WTC11 (cell line): Measurements from ENCODE around the gene MAGI3. TPM values are rescaled to one million over a fixed set of nuclear protein-coding genes. Genes with fewer than 3 reads are reported as not detected.

Experiments used
- ATAC-seq: fragments of 200-7000 bp; cut with Tn5 transposase; 2 replicates; pipeline ENCODE4 v1.10.0; 2021; ENCODE audit warnings: mild to moderate bottlenecking, moderate library complexity
- CTCF ChIA-PET: fragments of 300-600 bp; sonication (Branson Sonifier 250); formaldehyde crosslinking; loops from one replicate; lab custom pipeline; 2021; ENCODE audit warnings: antibody characterized with exemption; lab: Charles Lee
- POLR2A ChIA-PET: fragments of 350-600 bp; sonication (Branson Sonifier 250); formaldehyde crosslinking; loops from one replicate; lab custom pipeline; 2021; ENCODE audit warnings: antibody characterized with exemption; lab: Charles Lee
- DNase-seq: peaks from one replicate; pipeline ENCODE4 v3.0.0; 2021; ENCODE audit warnings: low spot score
- H3K27ac Mint-ChIP-seq: 2 replicates; pipeline ENCODE4 v1.8.0; 2021; ENCODE audit warnings: mixed read lengths
- H3K27me3 Mint-ChIP-seq: 2 replicates; pipeline ENCODE4 v1.8.0; 2021; ENCODE audit warnings: low read depth, mild to moderate bottlenecking, moderate library complexity, mixed read lengths
- H3K36me3 Mint-ChIP-seq: 2 replicates; pipeline ENCODE4 v1.8.0; 2021; ENCODE audit warnings: mixed read lengths
- H3K4me1 Mint-ChIP-seq: 2 replicates; pipeline ENCODE4 v1.8.0; 2022; ENCODE audit warnings: mixed read lengths
- H3K4me3 Mint-ChIP-seq: 2 replicates; pipeline ENCODE4 v1.8.0; 2021; ENCODE audit warnings: mild to moderate bottlenecking, moderate library complexity, mixed read lengths
- H3K9me3 Mint-ChIP-seq: 2 replicates; pipeline ENCODE4 v1.8.0; 2021; ENCODE audit warnings: mixed read lengths
- AFF4 ChIP-seq: sonication (generic); formaldehyde crosslinking; IDR thresholded peaks from 2 replicates; pipeline ENCODE4 v1.8.1; 2023; ENCODE audit warnings: mild to moderate bottlenecking, missing genetic modification reagents, borderline replicate concordance
- CDX4 ChIP-seq: fragments of 250-450 bp; sonication (Bioruptor Pico); IDR thresholded peaks from 2 replicates; pipeline ENCODE4 v1.9.0; 2021; ENCODE audit warnings: moderate library complexity, mild to moderate bottlenecking, inconsistent platforms, borderline replicate concordance
- EMX1 ChIP-seq: fragments of 250-450 bp; sonication (Bioruptor Pico); IDR thresholded peaks from 2 replicates; pipeline ENCODE4 v1.8.0; 2021; ENCODE audit warnings: mild to moderate bottlenecking
- ETV6 ChIP-seq: sonication (generic); formaldehyde crosslinking; IDR thresholded peaks from 2 replicates; pipeline ENCODE4 v1.8.1; 2022; ENCODE audit warnings: mild to moderate bottlenecking, missing genetic modification reagents
- GRHL2 ChIP-seq: fragments of 250-450 bp; sonication (Bioruptor Pico); IDR thresholded peaks from 2 replicates; pipeline ENCODE4 v1.8.0; 2022; ENCODE audit warnings: mild to moderate bottlenecking, moderate library complexity; ENCODE audit not compliant: insufficient replicate concordance, severe bottlenecking
- GTF2I ChIP-seq: fragments of 250-450 bp; sonication (Bioruptor Pico); conservative IDR thresholded peaks from 2 replicates; pipeline ENCODE4 v1.4.0; 2021; ENCODE audit warnings: mild to moderate bottlenecking
- IRF2 ChIP-seq: sonication (generic); formaldehyde crosslinking; IDR thresholded peaks from 2 replicates; pipeline ENCODE4 v1.8.0; 2022; ENCODE audit warnings: low read depth, missing genetic modification reagents, borderline replicate concordance
- JAZF1 ChIP-seq: fragments of 250-450 bp; sonication (Bioruptor Pico); IDR thresholded peaks from 2 replicates; pipeline ENCODE4 v1.9.0; 2021; ENCODE audit warnings: moderate library complexity, mild to moderate bottlenecking, inconsistent platforms
- MYBL2 ChIP-seq: sonication (generic); formaldehyde crosslinking; IDR thresholded peaks from 2 replicates; pipeline ENCODE4 v1.8.1; 2023; ENCODE audit warnings: mild to moderate bottlenecking, moderate library complexity, missing genetic modification reagents
- NR3C1 ChIP-seq: sonication (generic); formaldehyde crosslinking; conservative IDR thresholded peaks from 2 replicates; pipeline ENCODE4 v1.8.1; 2023; ENCODE audit warnings: low read depth, mild to moderate bottlenecking, missing genetic modification reagents
- SP1 ChIP-seq: sonication (generic); formaldehyde crosslinking; conservative IDR thresholded peaks from 2 replicates; pipeline ENCODE4 v1.8.1; 2022; ENCODE audit warnings: missing genetic modification reagents
- TEAD1 ChIP-seq: sonication (generic); formaldehyde crosslinking; IDR thresholded peaks from 2 replicates; pipeline ENCODE4 v1.8.0; 2022; ENCODE audit warnings: mild to moderate bottlenecking, missing genetic modification reagents
- ZBTB21 ChIP-seq: sonication (generic); formaldehyde crosslinking; IDR thresholded peaks from 2 replicates; pipeline ENCODE4 v1.8.1; 2023; ENCODE audit warnings: mild to moderate bottlenecking, missing genetic modification reagents, borderline replicate concordance
- ZNF138 ChIP-seq: sonication (generic); formaldehyde crosslinking; conservative IDR thresholded peaks from 2 replicates; pipeline ENCODE4 v1.8.1; 2022; ENCODE audit warnings: mild to moderate bottlenecking, moderate library complexity, missing genetic modification reagents
- ZNF232 ChIP-seq: sonication (generic); formaldehyde crosslinking; IDR thresholded peaks from 2 replicates; pipeline ENCODE4 v1.8.0; 2022; ENCODE audit warnings: mild to moderate bottlenecking, missing genetic modification reagents
- ZNF317 ChIP-seq: sonication (generic); formaldehyde crosslinking; IDR thresholded peaks from 2 replicates; pipeline ENCODE4 v1.8.1; 2023; ENCODE audit warnings: low read depth, mild to moderate bottlenecking, moderate library complexity, missing genetic modification reagents, borderline replicate concordance
- ZNF416 ChIP-seq: fragments of 250-450 bp; sonication (Bioruptor Pico); IDR thresholded peaks from 2 replicates; pipeline ENCODE4 v1.9.0; 2021; ENCODE audit warnings: mild to moderate bottlenecking, inconsistent platforms
- ZNF671 ChIP-seq: fragments of 250-450 bp; sonication (Bioruptor Pico); IDR thresholded peaks from 2 replicates; pipeline ENCODE4 v1.8.0; 2021; ENCODE audit warnings: mild to moderate bottlenecking
- ZSCAN18 ChIP-seq: fragments of 250-450 bp; sonication (Bioruptor Pico); IDR thresholded peaks from 2 replicates; pipeline ENCODE4 v2.1.2; 2022; ENCODE audit warnings: mild to moderate bottlenecking, moderate library complexity
- total RNA-seq: library from RNA; stranded (reverse); gene quantifications from 3 replicates; pipeline ENCODE4 v1.2.3, GENCODE V29; 2021
- TF ChIP-seq, protein P1 (sequence below): fragments of 200-600 bp; IDR thresholded peaks from 2 replicates; pipeline ENCODE4 v1.8.0; 2022; ENCODE audit warnings: antibody characterized with exemption
- TF ChIP-seq, protein P2 (sequence below): sonication (generic); formaldehyde crosslinking; IDR thresholded peaks from 2 replicates; pipeline ENCODE4 v1.8.1; 2023; ENCODE audit warnings: mild to moderate bottlenecking, moderate library complexity, missing genetic modification reagents

Gene MAGI3
- total RNA-seq, 1 experiment from 2014 or later, result 9.7 TPM

DNA sequence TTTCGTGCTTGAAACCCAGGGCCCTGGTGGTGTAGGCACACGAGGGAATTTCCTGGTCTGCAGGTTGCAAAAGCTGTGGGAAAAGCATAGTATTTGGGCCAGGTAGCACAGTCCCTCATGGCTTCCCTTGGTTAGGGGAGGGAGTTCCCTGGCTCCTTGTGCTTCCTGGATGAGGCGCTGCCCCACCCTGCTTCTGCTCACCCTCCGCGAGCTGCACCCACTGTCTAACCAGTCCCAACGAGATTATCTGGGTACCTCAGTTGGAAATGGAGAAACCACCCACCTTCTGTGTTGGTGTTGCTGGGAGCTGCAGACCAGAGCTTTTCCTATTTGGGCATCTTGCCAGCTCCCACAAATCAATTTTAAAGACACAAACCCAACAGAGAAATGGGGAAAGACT is 186.0 kb downstream of the MAGI3 start (continued):
- TF ChIP-seq, protein P1, sequence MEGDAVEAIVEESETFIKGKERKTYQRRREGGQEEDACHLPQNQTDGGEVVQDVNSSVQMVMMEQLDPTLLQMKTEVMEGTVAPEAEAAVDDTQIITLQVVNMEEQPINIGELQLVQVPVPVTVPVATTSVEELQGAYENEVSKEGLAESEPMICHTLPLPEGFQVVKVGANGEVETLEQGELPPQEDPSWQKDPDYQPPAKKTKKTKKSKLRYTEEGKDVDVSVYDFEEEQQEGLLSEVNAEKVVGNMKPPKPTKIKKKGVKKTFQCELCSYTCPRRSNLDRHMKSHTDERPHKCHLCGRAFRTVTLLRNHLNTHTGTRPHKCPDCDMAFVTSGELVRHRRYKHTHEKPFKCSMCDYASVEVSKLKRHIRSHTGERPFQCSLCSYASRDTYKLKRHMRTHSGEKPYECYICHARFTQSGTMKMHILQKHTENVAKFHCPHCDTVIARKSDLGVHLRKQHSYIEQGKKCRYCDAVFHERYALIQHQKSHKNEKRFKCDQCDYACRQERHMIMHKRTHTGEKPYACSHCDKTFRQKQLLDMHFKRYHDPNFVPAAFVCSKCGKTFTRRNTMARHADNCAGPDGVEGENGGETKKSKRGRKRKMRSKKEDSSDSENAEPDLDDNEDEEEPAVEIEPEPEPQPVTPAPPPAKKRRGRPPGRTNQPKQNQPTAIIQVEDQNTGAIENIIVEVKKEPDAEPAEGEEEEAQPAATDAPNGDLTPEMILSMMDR, result no peak
- no peak for TF ChIP-seq GTF2I (CRISPR knock-in tag)
- TF ChIP-seq, protein P2, sequence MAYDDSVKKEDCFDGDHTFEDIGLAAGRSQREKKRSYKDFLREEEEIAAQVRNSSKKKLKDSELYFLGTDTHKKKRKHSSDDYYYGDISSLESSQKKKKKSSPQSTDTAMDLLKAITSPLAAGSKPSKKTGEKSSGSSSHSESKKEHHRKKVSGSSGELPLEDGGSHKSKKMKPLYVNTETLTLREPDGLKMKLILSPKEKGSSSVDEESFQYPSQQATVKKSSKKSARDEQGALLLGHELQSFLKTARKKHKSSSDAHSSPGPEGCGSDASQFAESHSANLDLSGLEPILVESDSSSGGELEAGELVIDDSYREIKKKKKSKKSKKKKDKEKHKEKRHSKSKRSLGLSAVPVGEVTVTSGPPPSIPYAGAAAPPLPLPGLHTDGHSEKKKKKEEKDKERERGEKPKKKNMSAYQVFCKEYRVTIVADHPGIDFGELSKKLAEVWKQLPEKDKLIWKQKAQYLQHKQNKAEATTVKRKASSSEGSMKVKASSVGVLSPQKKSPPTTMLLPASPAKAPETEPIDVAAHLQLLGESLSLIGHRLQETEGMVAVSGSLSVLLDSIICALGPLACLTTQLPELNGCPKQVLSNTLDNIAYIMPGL (CRISPR knock-in tag), result no peak

DNA sequence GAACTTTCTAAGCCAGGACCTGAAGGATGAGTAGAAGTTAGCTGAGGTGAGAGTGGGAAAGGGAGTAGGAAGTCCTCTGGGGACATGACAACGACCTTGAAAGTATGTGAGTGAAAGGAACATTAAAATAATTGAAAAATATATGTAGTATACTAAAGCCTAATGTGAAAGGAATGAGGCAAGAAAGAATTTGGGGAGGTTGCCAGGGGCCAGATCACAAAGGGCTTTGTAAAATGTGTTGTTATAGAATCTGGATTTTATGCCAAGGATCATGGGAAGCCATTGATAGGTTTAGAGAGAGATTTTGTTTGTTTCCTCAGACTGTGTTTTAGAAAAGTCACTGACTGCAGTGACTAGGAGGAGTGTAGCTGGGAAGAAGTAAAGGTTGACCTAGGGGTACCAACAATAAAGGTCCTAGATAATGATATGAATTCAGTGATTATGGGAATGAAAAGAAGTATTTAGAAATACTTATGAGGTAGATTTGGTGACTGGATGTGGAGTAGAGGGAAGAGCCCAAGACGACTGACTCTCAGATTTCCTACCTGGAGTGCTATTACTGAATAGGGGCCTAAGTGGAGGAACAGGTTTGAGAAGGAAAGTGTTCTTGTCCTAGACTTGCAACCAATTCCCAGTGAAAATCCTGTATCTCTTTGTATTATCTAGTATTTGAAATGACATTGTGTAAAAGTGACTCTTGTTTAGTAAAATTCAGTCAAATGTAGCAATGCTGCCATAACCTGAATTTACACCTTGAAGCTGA is 189.1 kb downstream of the MAGI3 start:
- peak; percentile 50; the same call in 1 of the 2 replicates for ATAC-seq
- Mint-ChIP-seq H3K9me3 (peaks cover 6% of the 10 kb centered on the region; the same call in 1 of the 2 replicates), H3K4me3 (no peak overlapping the region), H3K27me3 (no peaks in the 10 kb centered on the region), H3K27ac (no peak overlapping the region), H3K4me1 (peaks cover 11% of the 10 kb centered on the region), H3K36me3 (no peaks in the 10 kb centered on the region)
- DNase-seq, result no peak
- TF ChIP-seq CDX4 (CRISPR knock-in tag) (no peak), SP1 (CRISPR knock-in tag) (no peak), TEAD1 (no peak), EMX1 (CRISPR knock-in tag) (no peak), ZNF317 (CRISPR knock-in tag) (no peak), ZSCAN18 (CRISPR knock-in tag) (no peak), ZNF138 (CRISPR knock-in tag) (no peak), MYBL2 (CRISPR knock-in tag) (no peak), JAZF1 (CRISPR knock-in tag) (no peak), NR3C1 (no peak), GRHL2 (CRISPR knock-in tag) (no peak), ZNF671 (CRISPR knock-in tag) (no peak), IRF2 (no peak), ZNF416 (CRISPR knock-in tag) (no peak), AFF4 (no peak), ETV6 (CRISPR knock-in tag) (no peak), ZBTB21 (CRISPR knock-in tag) (no peak), ZNF232 (CRISPR knock-in tag) (no peak)
- CTCF ChIA-PET, result no interaction called here
- POLR2A ChIA-PET, result interaction anchor here (0.6 kb wide), 1 partner anchor 23 kb away, joined by 7 read pairs; no protein-coding TSS in a partner anchor
